Endothelial cell of umbilical vein (primary cell): ENCODE measurements around the gene FNIP1. TPM values are rescaled to one million over a fixed set of nuclear protein-coding genes. Genes with fewer than 3 reads are reported as not detected.

Experiments
- BruUV-seq: library from RNA; stranded (reverse); fragments of 400-500 nt; replicated peaks from 2 replicates; lab custom pipeline; 2021; lab: Mats Ljungman, UMichigan
- CTCF ChIA-PET: fragments of 300-600, 350-600 bp; sonication (Branson Sonifier 250); formaldehyde crosslinking; loops from one replicate; lab custom pipeline; 2021; ENCODE audit warnings: antibody characterized with exemption, inconsistent platforms; lab: Charles Lee
- POLR2A ChIA-PET: fragments of 300-600, 350-600 bp; sonication (Branson Sonifier 250); formaldehyde crosslinking; loops from one replicate; lab custom pipeline; 2021; ENCODE audit warnings: antibody characterized with exemption, inconsistent platforms; lab: Charles Lee
- DNase-seq: peaks from one replicate; pipeline ENCODE4 v3.0.0-alpha.2; 2011; ENCODE audit warnings: low read depth, low spot score
- FAIRE-seq: peaks from 2 replicates; lab custom pipeline; 2011; peaks lifted over from hg19 to GRCh38; lab: Jason Lieb, UNC
- H2AFZ ChIP-seq: 2 replicates; pipeline ENCODE4 v1.6.0; 2012; ENCODE audit warnings: low read depth, low read length, control low read depth, inconsistent platforms
- H3K27ac ChIP-seq: 2 replicates; pipeline ENCODE4 v1.5.1; 2011; ENCODE audit warnings: low read depth, mild to moderate bottlenecking, control low read depth, low read length, moderate library complexity; ENCODE audit not compliant: insufficient read depth
- H3K27me3 ChIP-seq, 2 experiments: 2 replicates each; pipeline versions ENCODE4 v1.6.0 to v1.6.1; 2011; ENCODE audit warnings: low read length in 2 of 2, mixed read lengths in 1 of 2; ENCODE audit not compliant: control insufficient read depth in 2 of 2, insufficient read depth in 2 of 2
- H3K36me3 ChIP-seq, 2 experiments: 2 replicates in 1 of 2; 3 replicates in 1 of 2; pipeline ENCODE4 v1.5.1; 2011; ENCODE audit warnings: low read length in 2 of 2, mild to moderate bottlenecking in 1 of 2, moderate library complexity in 1 of 2; ENCODE audit not compliant: control insufficient read depth in 2 of 2, insufficient read depth in 2 of 2; ENCODE audit errors: extremely low read depth in 1 of 2
- H3K4me1 ChIP-seq: 3 replicates; pipeline ENCODE4 v1.5.1; 2011; ENCODE audit warnings: mild to moderate bottlenecking, low read length; ENCODE audit not compliant: control insufficient read depth, insufficient read depth; ENCODE audit errors: extremely low read depth
- H3K4me2 ChIP-seq: 2 replicates; pipeline ENCODE4 v1.6.1; 2011; ENCODE audit warnings: low read length, control low read depth, mixed read lengths; ENCODE audit not compliant: insufficient read depth
- H3K4me3 ChIP-seq, 3 experiments: fragments of 200-600 bp in 1 of 3; sonication (generic), shearing (Covaris generic) in 1 of 3; replicated peaks in 1 of 3; 2 replicates each; pipeline ENCODE4 v1.5.1; 2011 to 2016; ENCODE audit warnings: control low read depth in 3 of 3, low read length in 3 of 3, mild to moderate bottlenecking in 2 of 3, inconsistent platforms in 1 of 3, low read depth in 1 of 3, moderate library complexity in 1 of 3; ENCODE audit not compliant: insufficient read depth in 1 of 3
- H3K79me2 ChIP-seq: 2 replicates; pipeline ENCODE4 v1.6.0; 2012; ENCODE audit warnings: low read length, inconsistent platforms; ENCODE audit not compliant: control insufficient read depth, insufficient read depth
- H3K9ac ChIP-seq: replicated peaks from 2 replicates; pipeline ENCODE3; 2011; ENCODE audit warnings: low read length, control low read depth; ENCODE audit not compliant: insufficient read depth; ENCODE audit errors: extremely low read depth
- H3K9me1 ChIP-seq: replicated peaks from 3 replicates; pipeline ENCODE4 v1.6.0; 2011; ENCODE audit warnings: mild to moderate bottlenecking, low read length; ENCODE audit not compliant: control insufficient read depth, insufficient read depth; ENCODE audit errors: extremely low read depth
- H3K9me3 ChIP-seq: replicated peaks from 2 replicates; pipeline ENCODE4 v1.5.1; 2012; ENCODE audit warnings: low read length, inconsistent platforms; ENCODE audit not compliant: control insufficient read depth, insufficient read depth
- H4K20me1 ChIP-seq: replicated peaks from 2 replicates; pipeline ENCODE3; 2011; ENCODE audit warnings: mild to moderate bottlenecking, low read length; ENCODE audit not compliant: control insufficient read depth, insufficient read depth; ENCODE audit errors: extremely low read depth
- EZH2 ChIP-seq: IDR thresholded peaks from 2 replicates; pipeline ENCODE4 v1.6.1; 2012; ENCODE audit warnings: borderline replicate concordance, low read depth, mild to moderate bottlenecking, moderate library complexity, low read length, inconsistent platforms; ENCODE audit not compliant: severe bottlenecking
- FOS ChIP-seq: IDR thresholded peaks from 2 replicates; pipeline ENCODE4 v1.6.1; 2011; ENCODE audit warnings: mild to moderate bottlenecking, low read length, moderate library complexity, borderline replicate concordance; ENCODE audit not compliant: insufficient read depth
- GATA2 ChIP-seq: IDR thresholded peaks from 2 replicates; pipeline ENCODE4 v1.7.0; 2011; ENCODE audit warnings: low read depth, mild to moderate bottlenecking, moderate library complexity, mixed read lengths, low read length; ENCODE audit not compliant: insufficient read length, insufficient read depth
- JUN ChIP-seq: IDR thresholded peaks from 2 replicates; pipeline ENCODE4 v1.6.1; 2011; ENCODE audit warnings: borderline replicate concordance, low read depth; ENCODE audit not compliant: insufficient read length, insufficient read depth
- MYC ChIP-seq: IDR thresholded peaks from one replicate; pipeline ENCODE4 v1.6.1; 2011; ENCODE audit warnings: mild to moderate bottlenecking, low read depth, low read length
- POLR2A ChIP-seq: IDR thresholded peaks from 2 replicates; pipeline ENCODE4 v1.6.1; 2012; ENCODE audit warnings: low read depth, mild to moderate bottlenecking, control low read depth, low read length
- POLR2AphosphoS5 ChIP-seq: IDR thresholded peaks from 2 replicates; pipeline ENCODE4 v1.6.1; 2012; ENCODE audit warnings: low read depth, mild to moderate bottlenecking, control low read depth, low read length, moderate library complexity; ENCODE audit not compliant: insufficient read depth
- dilution Hi-C: fragments of 300-500 bp; cut with MboI; formaldehyde crosslinking; loops from one replicate; pipeline ENCODE4 v1.15.0; 2019; ENCODE audit warnings: low sequenced_read_pairs; ENCODE audit not compliant: extremely low pct_ligation_motif_present
- intact Hi-C: fragments of 100-400 bp; cut with micrococcal nuclease; formaldehyde crosslinking; loops from one replicate; pipeline ENCODE4 v1.10.0; 2022
- polyA plus RNA-seq, 4 experiments: library from polyadenylated mRNA; depleted of rRNA in 3 of 4; stranded (reverse) in 3 of 4; unstranded in 1 of 4; fragments of >200 nt; gene quantifications; 2 replicates each; pipeline versions ENCODE4 v1.2.1 to v1.2.3, GENCODE V29; 2011 to 2012; ENCODE audit warnings: missing spikeins in 1 of 4
- total RNA-seq: library from RNA; stranded (reverse); gene quantifications from 2 replicates; pipeline ENCODE4 v1.2.3, GENCODE V29; 2021
- TF ChIP-seq, protein P1 (sequence below), 2 donors: IDR thresholded peaks; 1 replicate in 1 of 2; 2 replicates in 1 of 2; pipeline ENCODE4 v1.5.1; 2011; ENCODE audit warnings: low read length in 2 of 2, mild to moderate bottlenecking in 2 of 2, moderate library complexity in 2 of 2, control low read depth in 1 of 2, inconsistent platforms in 1 of 2, low read depth in 1 of 2; ENCODE audit not compliant: insufficient read depth in 1 of 2; ENCODE audit errors: extremely low read depth in 1 of 2
- TF ChIP-seq, protein P2 (sequence below): IDR thresholded peaks from 2 replicates; pipeline ENCODE4 v1.6.1; 2011; ENCODE audit not compliant: insufficient read depth, insufficient read length

FNIP1 gene
- total and polyA plus RNA-seq, 2 donors (not counting 3 experiments of a cell fraction or from before 2014, with no cell fraction given) = 5.9 to 27.3 TPM

DNA sequence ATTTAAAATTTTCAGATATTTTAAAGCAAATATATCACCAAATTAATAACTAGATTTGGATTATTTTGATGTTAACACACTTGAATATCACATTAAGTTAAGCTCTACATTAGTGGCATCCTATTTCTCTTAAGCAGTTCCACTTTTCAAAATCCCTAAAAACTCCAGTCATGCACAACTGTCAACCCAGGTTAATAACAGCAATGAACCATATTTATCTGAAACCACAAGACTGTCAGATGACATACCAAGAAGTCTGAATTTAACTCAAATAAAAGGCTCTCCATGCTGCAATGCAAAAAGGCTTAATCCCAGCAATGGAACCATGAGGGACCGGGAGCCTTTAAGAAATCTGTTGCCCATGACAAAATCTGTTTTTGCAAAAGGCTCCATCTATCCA is 27.5 kb downstream of the FNIP1 start:
- Histone ChIP-seq H3K9ac (no peak overlapping the region), H3K27ac (no peak overlapping the region), H3K27me3 (no peaks in the 10 kb centered on the region), H3K4me2 (no peak overlapping the region), H2AFZ (no peak overlapping the region), H3K9me1 (no peaks in the 10 kb centered on the region), H3K4me3 (no peak overlapping the region), H4K20me1 (peaks cover 6% of the 10 kb centered on the region), H3K9me3 (no peaks in the 10 kb centered on the region), H3K36me3 (no peaks in the 10 kb centered on the region), H3K79me2 (peaks cover 88% of the 10 kb centered on the region), H3K4me1 (peaks cover 9% of the 10 kb centered on the region)
- FAIRE-seq = no peak
- DNase-seq = no peak
- intact Hi-C loops = no loop called here
- BruUV-seq = no TSS peak
- TF ChIP-seq MYC = no peak
- no peak for TF ChIP-seq POLR2A
- no peak for TF ChIP-seq JUN
- TF ChIP-seq EZH2 = no peak
- TF ChIP-seq, protein P1, sequence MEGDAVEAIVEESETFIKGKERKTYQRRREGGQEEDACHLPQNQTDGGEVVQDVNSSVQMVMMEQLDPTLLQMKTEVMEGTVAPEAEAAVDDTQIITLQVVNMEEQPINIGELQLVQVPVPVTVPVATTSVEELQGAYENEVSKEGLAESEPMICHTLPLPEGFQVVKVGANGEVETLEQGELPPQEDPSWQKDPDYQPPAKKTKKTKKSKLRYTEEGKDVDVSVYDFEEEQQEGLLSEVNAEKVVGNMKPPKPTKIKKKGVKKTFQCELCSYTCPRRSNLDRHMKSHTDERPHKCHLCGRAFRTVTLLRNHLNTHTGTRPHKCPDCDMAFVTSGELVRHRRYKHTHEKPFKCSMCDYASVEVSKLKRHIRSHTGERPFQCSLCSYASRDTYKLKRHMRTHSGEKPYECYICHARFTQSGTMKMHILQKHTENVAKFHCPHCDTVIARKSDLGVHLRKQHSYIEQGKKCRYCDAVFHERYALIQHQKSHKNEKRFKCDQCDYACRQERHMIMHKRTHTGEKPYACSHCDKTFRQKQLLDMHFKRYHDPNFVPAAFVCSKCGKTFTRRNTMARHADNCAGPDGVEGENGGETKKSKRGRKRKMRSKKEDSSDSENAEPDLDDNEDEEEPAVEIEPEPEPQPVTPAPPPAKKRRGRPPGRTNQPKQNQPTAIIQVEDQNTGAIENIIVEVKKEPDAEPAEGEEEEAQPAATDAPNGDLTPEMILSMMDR (IDR thresholded peaks at IDR 0.05; ENCODE audit: extremely low read depth in 1 of 2, insufficient read depth in 1 of 2, low read depth in 1 of 2, low read length in 2 of 2) = no peak
- no peak for TF ChIP-seq GATA2
- TF ChIP-seq, protein P2, sequence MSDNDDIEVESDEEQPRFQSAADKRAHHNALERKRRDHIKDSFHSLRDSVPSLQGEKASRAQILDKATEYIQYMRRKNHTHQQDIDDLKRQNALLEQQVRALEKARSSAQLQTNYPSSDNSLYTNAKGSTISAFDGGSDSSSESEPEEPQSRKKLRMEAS = no peak
- TF ChIP-seq FOS = no peak
- no peak for TF ChIP-seq POLR2AphosphoS5
- CTCF ChIA-PET = no interaction called here
- POLR2A ChIA-PET = no interaction called here
- dilution Hi-C loops = no loop called here
